Activated gamma-delta T cell treated with Interleukin-2 at 50 U/mL for 16 hours (primary cell): ENCODE data around the gene ADAMTS17.

Experiments used
- DNase-seq: peaks from one replicate; pipeline ENCODE4 v3.0.0-alpha.2; 2020

Gene ADAMTS17

GRCh38 chr15:100192097-100193080 lies 149.4 kb downstream of the ADAMTS17 start:
- no peak for DNase-seq

- DNase-seq, result no peak
Observed at GRCh38 chr15:100191161-100191560, 150.6 kb downstream of the ADAMTS17 start.

GRCh38 chr15:100190675-100191074 lies 151.1 kb downstream of the ADAMTS17 start:
- no peak for DNase-seq

GRCh38 chr15:100189849-100190248 lies 151.9 kb downstream of the ADAMTS17 start:
- DNase-seq, result no peak

- no peak for DNase-seq
Observed at GRCh38 chr15:100189319-100189718, 152.5 kb downstream of the ADAMTS17 start.

GRCh38 chr15:100187677-100188076 lies 154.1 kb downstream of the ADAMTS17 start:
- DNase-seq, result no peak

GRCh38 chr15:100186960-100187359 lies 154.8 kb downstream of the ADAMTS17 start:
- no peak for DNase-seq

- no peak for DNase-seq
Observed at GRCh38 chr15:100186366-100186765, 155.4 kb downstream of the ADAMTS17 start.

- no peak for DNase-seq
Observed at GRCh38 chr15:100183921-100184495, 157.8 kb downstream of the ADAMTS17 start.

- no peak for DNase-seq
Observed at GRCh38 chr15:100180921-100181320, 160.9 kb downstream of the ADAMTS17 start.

- no peak for DNase-seq
Observed at GRCh38 chr15:100175406-100176114, 166.2 kb downstream of the ADAMTS17 start.

GRCh38 chr15:100174904-100175275 lies 166.9 kb downstream of the ADAMTS17 start:
- DNase-seq, result no peak

GRCh38 chr15:100174159-100174903 lies 167.4 kb downstream of the ADAMTS17 start:
- no peak for DNase-seq

GRCh38 chr15:100172356-100173024 lies 169.3 kb downstream of the ADAMTS17 start:
- no peak for DNase-seq

GRCh38 chr15:100171411-100171810 lies 170.4 kb downstream of the ADAMTS17 start:
- DNase-seq, result no peak

GRCh38 chr15:100170291-100171210 lies 171.2 kb downstream of the ADAMTS17 start:
- DNase-seq, result no peak

GRCh38 chr15:100169615-100170290 lies 172.0 kb downstream of the ADAMTS17 start:
- DNase-seq, result no peak

- no peak for DNase-seq
Observed at GRCh38 chr15:100168787-100169186, 173.0 kb downstream of the ADAMTS17 start.

GRCh38 chr15:100167884-100168375 lies 173.8 kb downstream of the ADAMTS17 start:
- DNase-seq, result no peak

- DNase-seq, result no peak
Observed at GRCh38 chr15:100166313-100166712, 175.5 kb downstream of the ADAMTS17 start.
